DOHH2 (cell line): Measurements from ENCODE around the gene SLC10A6.

ENCODE experiments used
- H3F3A ChIP-seq: fragments of 200-600 bp; sonication (generic), shearing (Covaris generic); 2 replicates; pipeline ENCODE4 v1.6.0; 2016; ENCODE audit warnings: antibody characterized with exemption, mild to moderate bottlenecking; ENCODE audit not compliant: control insufficient read depth, insufficient read depth
- H3K27ac ChIP-seq: fragments of 200-600 bp; sonication (generic); 2 replicates; pipeline ENCODE4 v1.5.1; 2014; ENCODE audit warnings: low read depth, mild to moderate bottlenecking, low read length, moderate library complexity
- H3K27me3 ChIP-seq: fragments of 200-600 bp; sonication (generic); 2 replicates; pipeline ENCODE4 v1.6.1; 2014; ENCODE audit warnings: mild to moderate bottlenecking, low read length, mixed read lengths; ENCODE audit not compliant: control insufficient read depth
- H3K36me3 ChIP-seq: fragments of 200-600 bp; sonication (generic); 2 replicates; pipeline ENCODE4 v1.6.1; 2014; ENCODE audit warnings: mild to moderate bottlenecking, low read length, moderate library complexity, mixed read lengths; ENCODE audit not compliant: control insufficient read depth
- H3K4me1 ChIP-seq: fragments of 200-600 bp; sonication (generic); 2 replicates; pipeline ENCODE4 v1.6.1; 2014; ENCODE audit warnings: mild to moderate bottlenecking, low read length, mixed read lengths; ENCODE audit not compliant: control insufficient read depth
- H3K4me2 ChIP-seq: fragments of 200-600 bp; sonication (generic); 2 replicates; pipeline ENCODE4 v1.6.0; 2014; ENCODE audit warnings: mild to moderate bottlenecking, low read length, moderate library complexity
- H3K4me3 ChIP-seq: fragments of 200-600 bp; sonication (generic); 2 replicates; pipeline ENCODE4 v1.5.1; 2014; ENCODE audit warnings: mild to moderate bottlenecking, low read length, mixed read lengths
- H3K79me2 ChIP-seq: fragments of 200-600 bp; sonication (generic); 2 replicates; pipeline ENCODE4 v1.6.1; 2014; ENCODE audit warnings: mild to moderate bottlenecking, low read length, mixed read lengths; ENCODE audit not compliant: control insufficient read depth
- H3K9me2 ChIP-seq: fragments of 200-600 bp; sonication (generic); replicated peaks from 2 replicates; pipeline ENCODE4 v1.6.1; 2014; ENCODE audit warnings: mild to moderate bottlenecking, low read length, mixed read lengths; ENCODE audit not compliant: control insufficient read depth
- H3K9me3 ChIP-seq: fragments of 200-600 bp; sonication (generic); 2 replicates; pipeline ENCODE4 v1.6.1; 2014; ENCODE audit warnings: antibody characterized with exemption, low read length, mixed read lengths; ENCODE audit not compliant: control insufficient read depth, insufficient read depth
- H4K20me1 ChIP-seq: fragments of 200-600 bp; sonication (generic); 2 replicates; pipeline ENCODE4 v1.6.0; 2014; ENCODE audit warnings: low read depth, mild to moderate bottlenecking, antibody characterized with exemption, low read length, moderate library complexity; ENCODE audit not compliant: control insufficient read depth, insufficient read depth
- EZH2phosphoT487 ChIP-seq: fragments of 200-600 bp; sonication (generic); IDR thresholded peaks from 2 replicates; pipeline ENCODE4 v1.6.1; 2017; ENCODE audit warnings: borderline replicate concordance, mild to moderate bottlenecking, antibody characterized with exemption, low read length, moderate library complexity, mixed read lengths
- TF ChIP-seq, protein P1 (sequence below): fragments of 200-600 bp; sonication (generic); IDR thresholded peaks from one replicate; pipeline ENCODE4 v1.5.1; 2014; ENCODE audit warnings: antibody characterized with exemption, mild to moderate bottlenecking, low read depth, low read length; ENCODE audit not compliant: poor library complexity, severe bottlenecking

The SLC10A6 gene

DNA sequence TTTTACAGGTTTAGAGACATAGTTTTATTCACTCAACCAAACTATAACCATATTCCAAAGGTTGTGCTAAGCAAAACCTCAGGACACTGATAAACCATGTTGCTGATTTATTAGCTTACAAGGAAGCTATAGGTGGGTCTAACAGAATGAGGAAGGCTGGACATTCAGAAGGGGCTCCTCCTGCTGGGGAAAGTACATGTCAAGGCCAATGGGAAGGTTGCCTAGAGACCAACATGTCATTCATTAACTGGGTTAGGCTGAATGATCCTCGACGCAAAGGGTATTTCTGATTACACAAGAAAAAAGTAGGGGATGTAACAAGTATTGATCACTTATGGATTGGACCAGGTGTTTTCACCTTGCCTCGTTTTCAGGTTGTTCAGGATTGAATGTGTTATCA, 30.3 kb downstream of the SLC10A6 start:
- Histone ChIP-seq H3K27ac (no peak overlapping the region), H3F3A (no peaks in the 10 kb centered on the region), H3K9me2 (no peaks in the 10 kb centered on the region), H3K79me2 (no peaks in the 10 kb centered on the region), H4K20me1 (no peaks in the 10 kb centered on the region), H3K4me2 (no peak overlapping the region), H3K9me3 (peaks cover 6% of the 10 kb centered on the region; the same call in 1 of the 2 replicates), H3K27me3 (no peaks in the 10 kb centered on the region), H3K4me1 (no peaks in the 10 kb centered on the region), H3K4me3 (no peak overlapping the region), H3K36me3 (no peaks in the 10 kb centered on the region)
- TF ChIP-seq, protein P1, sequence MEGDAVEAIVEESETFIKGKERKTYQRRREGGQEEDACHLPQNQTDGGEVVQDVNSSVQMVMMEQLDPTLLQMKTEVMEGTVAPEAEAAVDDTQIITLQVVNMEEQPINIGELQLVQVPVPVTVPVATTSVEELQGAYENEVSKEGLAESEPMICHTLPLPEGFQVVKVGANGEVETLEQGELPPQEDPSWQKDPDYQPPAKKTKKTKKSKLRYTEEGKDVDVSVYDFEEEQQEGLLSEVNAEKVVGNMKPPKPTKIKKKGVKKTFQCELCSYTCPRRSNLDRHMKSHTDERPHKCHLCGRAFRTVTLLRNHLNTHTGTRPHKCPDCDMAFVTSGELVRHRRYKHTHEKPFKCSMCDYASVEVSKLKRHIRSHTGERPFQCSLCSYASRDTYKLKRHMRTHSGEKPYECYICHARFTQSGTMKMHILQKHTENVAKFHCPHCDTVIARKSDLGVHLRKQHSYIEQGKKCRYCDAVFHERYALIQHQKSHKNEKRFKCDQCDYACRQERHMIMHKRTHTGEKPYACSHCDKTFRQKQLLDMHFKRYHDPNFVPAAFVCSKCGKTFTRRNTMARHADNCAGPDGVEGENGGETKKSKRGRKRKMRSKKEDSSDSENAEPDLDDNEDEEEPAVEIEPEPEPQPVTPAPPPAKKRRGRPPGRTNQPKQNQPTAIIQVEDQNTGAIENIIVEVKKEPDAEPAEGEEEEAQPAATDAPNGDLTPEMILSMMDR, result no peak
- TF ChIP-seq EZH2phosphoT487, result no peak

DNA sequence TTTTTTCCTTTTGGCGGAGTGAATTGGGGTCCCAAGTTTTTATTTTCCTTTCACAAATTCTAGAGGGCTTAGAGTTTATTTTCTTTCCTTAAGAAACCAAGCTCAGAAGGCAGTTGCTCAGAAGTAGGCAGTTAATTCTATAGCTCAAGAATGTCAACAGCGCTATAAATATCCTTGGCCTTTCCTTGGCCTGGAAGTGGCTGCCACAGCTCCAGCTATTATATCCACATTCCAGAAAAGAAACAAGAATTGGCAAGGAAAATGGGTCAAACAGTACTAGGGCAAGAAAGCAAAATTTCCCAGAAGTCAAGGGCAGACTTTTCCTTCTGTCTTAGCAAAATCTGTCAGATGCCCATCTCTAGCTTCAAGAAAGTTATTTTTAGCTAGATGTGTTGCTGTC, 31.0 kb downstream of the SLC10A6 start:
- Histone ChIP-seq H4K20me1 (no peaks in the 10 kb centered on the region), H3K27me3 (no peaks in the 10 kb centered on the region), H3K9me3 (peaks cover 6% of the 10 kb centered on the region; the same call in 1 of the 2 replicates), H3K27ac (no peak overlapping the region), H3K9me2 (no peaks in the 10 kb centered on the region), H3K4me3 (no peak overlapping the region), H3K36me3 (no peaks in the 10 kb centered on the region), H3K4me2 (no peak overlapping the region), H3F3A (no peaks in the 10 kb centered on the region), H3K79me2 (no peaks in the 10 kb centered on the region), H3K4me1 (no peaks in the 10 kb centered on the region)
- no peak for TF ChIP-seq EZH2phosphoT487

DNA sequence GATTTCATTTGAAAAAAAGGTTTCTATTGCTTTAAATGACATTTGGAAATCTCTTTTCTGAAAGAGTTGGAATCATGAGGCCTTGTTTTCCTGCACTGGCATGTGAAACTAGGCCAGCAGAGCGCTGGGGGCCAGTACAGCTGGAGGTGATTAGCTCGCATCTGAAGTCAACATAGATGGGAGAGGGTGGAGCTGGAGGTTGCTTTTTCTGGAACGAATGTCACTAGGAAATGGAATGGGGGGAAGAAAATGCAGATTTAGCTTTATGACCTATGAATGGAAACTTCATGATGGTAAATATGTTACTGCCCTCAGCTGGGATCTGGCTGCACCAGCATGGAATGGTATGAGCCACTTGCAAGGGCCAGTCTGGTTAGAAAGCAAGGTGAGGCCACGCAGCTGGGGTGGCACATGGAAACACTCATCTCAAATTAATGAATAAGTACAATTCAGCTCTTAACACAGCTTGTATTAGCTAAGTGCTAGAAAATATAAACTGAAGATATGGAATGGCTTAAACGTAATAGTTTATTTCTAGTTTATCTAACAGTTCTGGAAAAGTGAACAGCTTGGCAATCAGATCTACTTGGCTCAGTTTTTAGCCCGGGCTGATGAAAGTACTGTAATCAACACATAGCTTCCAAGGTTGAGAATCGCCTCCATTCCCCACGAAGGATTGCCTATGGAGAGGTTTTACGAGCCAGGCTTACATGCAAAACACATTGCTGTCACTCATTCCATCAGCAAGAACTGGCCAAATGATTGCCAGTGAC, 32.5 kb downstream of the SLC10A6 start:
- no peaks in the 10 kb centered on the region for H3K79me2 ChIP-seq

DNA sequence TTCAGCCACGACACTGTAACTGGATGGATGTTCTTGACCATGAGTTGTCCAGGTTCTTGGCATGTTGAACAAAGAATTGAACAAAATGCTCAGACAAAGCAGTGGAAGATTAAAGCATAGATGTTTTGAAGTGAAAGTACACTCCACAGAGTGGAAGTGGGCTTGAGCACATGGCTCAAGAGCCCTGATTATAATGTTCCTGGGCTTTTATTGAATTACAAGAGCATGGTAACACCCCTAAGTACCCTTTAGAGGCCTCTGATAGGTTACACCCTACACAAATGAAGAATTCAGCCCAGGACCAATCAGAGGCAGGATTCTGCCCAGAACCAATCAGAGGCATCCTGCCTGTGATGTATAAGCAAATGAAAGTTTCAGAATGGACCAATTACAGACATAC, 33.5 kb downstream of the SLC10A6 start:
- no peaks in the 10 kb centered on the region for H3K9me2 ChIP-seq
- no peak overlapping the region for H3K4me2 ChIP-seq
- TF ChIP-seq, protein P1, result no peak
- TF ChIP-seq EZH2phosphoT487, result no peak
- no peaks in the 10 kb centered on the region for H4K20me1 ChIP-seq
- no peak overlapping the region for H3K27ac ChIP-seq
- no peaks in the 10 kb centered on the region for H3K4me1 ChIP-seq
- H3K36me3 ChIP-seq, result no peaks in the 10 kb centered on the region
- no peaks in the 10 kb centered on the region for H3F3A ChIP-seq
- no peak overlapping the region for H3K4me3 ChIP-seq
- H3K27me3 ChIP-seq, result no peaks in the 10 kb centered on the region
- H3K9me3 ChIP-seq, result peaks cover 6% of the 10 kb centered on the region; the same call in 1 of the 2 replicates
- H3K79me2 ChIP-seq, result no peaks in the 10 kb centered on the region

More for the DNA sequence above, 32.5 kb downstream of the SLC10A6 start:
- Histone ChIP-seq H3K9me2 (no peaks in the 10 kb centered on the region), H3K4me3 (no peak overlapping the region), H3K27me3 (no peaks in the 10 kb centered on the region), H3K4me1 (no peaks in the 10 kb centered on the region), H4K20me1 (no peaks in the 10 kb centered on the region), H3K9me3 (peaks cover 6% of the 10 kb centered on the region; the same call in 1 of the 2 replicates), H3K36me3 (no peaks in the 10 kb centered on the region), H3K4me2 (no peak overlapping the region), H3K27ac (no peak overlapping the region), H3F3A (no peaks in the 10 kb centered on the region)
- TF ChIP-seq, protein P1, result no peak
- TF ChIP-seq EZH2phosphoT487, result no peak
